ENCODE measurements around the gene ZNF746.
A peak's percentile ranks its signal among the peaks of the same experiment; 100 is the strongest.

Gene ZNF746

DNA sequence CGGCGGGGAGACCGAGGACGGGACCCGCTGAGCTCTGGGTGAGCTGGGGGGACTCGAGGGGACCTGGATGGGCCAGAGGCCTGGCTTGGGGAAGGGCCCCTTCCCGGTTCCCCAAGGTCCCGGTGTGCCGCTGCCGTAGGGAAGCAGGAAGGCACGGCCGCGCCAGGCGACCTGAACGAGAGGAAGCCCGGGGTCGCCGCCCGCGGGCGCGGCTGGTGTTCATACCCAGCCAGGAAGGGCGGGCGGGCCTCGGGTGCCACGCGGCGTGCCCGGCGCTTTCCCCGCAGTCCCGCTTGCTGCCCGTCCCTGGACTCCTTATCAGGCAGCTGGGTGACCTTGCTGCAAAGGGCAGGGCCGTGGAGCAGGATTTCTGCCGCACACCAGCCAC lies 74.7 kb downstream of the ZNF746 start:
- no peaks in the 10 kb centered on the region for H3K79me1 ChIP-seq (replicated peaks; ENCODE audit: low read length, poor library complexity, severe bottlenecking)
- peak overlapping the region; percentile 92 for H4K8ac ChIP-seq (ENCODE audit: low read length)
- H2BK120ac ChIP-seq (ENCODE audit: low read depth, low read length): no peak overlapping the region
- H2AK5ac ChIP-seq (ENCODE audit: low read length, severe bottlenecking): no peak overlapping the region
- no peaks in the 10 kb centered on the region for H3K9me3 ChIP-seq (ENCODE audit: control insufficient read depth, low read length)
- 22% methylated on average over 34 of the region's 35 CpGs for WGBS
- DNase-seq: no peak
- H3K18ac ChIP-seq (ENCODE audit: low read depth in 1 of 2, low read length in 2 of 2): peak overlapping the region in 1 of 2 experiments; percentile 28
- peaks cover 10% of the 10 kb centered on the region for H3K4me1 ChIP-seq (ENCODE audit: control insufficient read depth, insufficient read depth, low read depth, low read length)
- peak overlapping the region in 1 of 2 experiments; percentile 62 for H3K4me3 ChIP-seq (ENCODE audit: insufficient read depth in 1 of 2, low read depth in 1 of 2, low read length in 2 of 2)
- H2AFZ ChIP-seq (ENCODE audit: low read depth, low read length): peak overlapping the region; percentile 96
- no peak overlapping the region for H2BK5ac ChIP-seq (ENCODE audit: low read depth, low read length, poor library complexity, severe bottlenecking)
- no peak overlapping the region for H3K14ac ChIP-seq (ENCODE audit: low read length in 2 of 2)
- H3K36me3 ChIP-seq (ENCODE audit: control insufficient read depth in 1 of 2, insufficient read depth in 2 of 2, low read depth in 1 of 2, low read length in 2 of 2): no peaks in the 10 kb centered on the region
- no peak overlapping the region for H3K23ac ChIP-seq (ENCODE audit: low read length in 2 of 2)
- no peak overlapping the region for H3K4me2 ChIP-seq (ENCODE audit: low read length, poor library complexity, severe bottlenecking)
- H3K27ac ChIP-seq (ENCODE audit: low read length, poor library complexity, severe bottlenecking): no peak overlapping the region
- peaks cover 0 to 4% of the 10 kb centered on the region in 2 experiments for H3K27me3 ChIP-seq (ENCODE audit: control insufficient read depth in 1 of 2, insufficient read depth in 1 of 2, low read length in 2 of 2)
- no peak overlapping the region for H2BK15ac ChIP-seq (ENCODE audit: low read depth, poor library complexity, severe bottlenecking)
- H3K4ac ChIP-seq (ENCODE audit: low read depth in 1 of 2, low read length in 2 of 2): no peak overlapping the region
- H2BK12ac ChIP-seq (ENCODE audit: low read length in 2 of 2): no peak overlapping the region
- H3K9ac ChIP-seq (ENCODE audit: low read length): peak overlapping the region; percentile 72
- H4K91ac ChIP-seq (ENCODE audit: low read length): peak overlapping the region; percentile 11

Measured in mesenchymal stem cell (in vitro differentiated cells and primary cell).